DMS114 treated with DMSO at 0.1 percent for 48 hours (cell line): ENCODE data around the gene NRXN2.
"Not testable (repeated sequence)": the region's sequence is repeated elsewhere in the genome, so short reads cannot be mapped to it uniquely, and the experiment has no call there.

Experiments used
- DNase-seq: peaks from one replicate; lab custom pipeline; 2025; ENCODE audit not compliant: unreplicated experiment; lab: John Stamatoyannopoulos, UW

NRXN2 gene

DNA sequence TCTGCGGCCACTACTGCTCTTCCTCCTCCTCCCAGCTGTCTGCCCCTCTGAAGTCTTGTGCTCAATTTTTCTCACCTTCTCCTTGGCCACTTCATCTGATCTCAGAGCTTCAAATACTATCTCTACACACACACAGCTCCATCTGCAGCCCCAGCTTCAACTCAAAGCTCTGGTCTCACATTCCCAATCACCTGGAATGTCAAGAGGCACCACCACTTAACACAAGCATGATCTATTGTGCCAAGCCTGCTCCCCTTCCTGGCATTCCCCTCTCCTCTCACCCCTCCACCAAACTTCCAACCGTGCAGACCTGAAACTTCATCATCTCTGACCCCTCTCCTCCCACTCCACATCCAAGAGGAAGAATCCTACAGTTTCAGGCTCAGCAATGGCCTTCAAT, 17.5 kb downstream of the NRXN2 start:
- no peak for DNase-seq

DNA sequence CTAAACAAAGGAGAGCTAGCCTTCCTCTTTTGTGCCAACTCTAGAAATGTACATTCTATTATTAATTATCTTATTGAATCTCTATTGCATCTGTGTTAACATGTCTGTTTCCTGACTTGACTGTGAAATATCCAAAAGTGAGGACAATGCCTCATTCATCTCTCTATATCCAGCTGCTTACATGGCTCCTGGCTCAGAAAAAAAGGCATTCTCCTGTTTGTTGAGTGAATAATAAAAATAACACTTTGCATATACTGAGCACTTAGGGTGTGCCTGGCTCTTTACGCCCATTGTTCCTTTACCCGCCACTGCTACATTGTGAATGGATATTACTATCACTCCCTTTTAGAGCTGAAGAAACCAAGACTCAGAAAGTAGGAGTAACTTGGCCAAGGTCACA, 19.9 kb downstream of the NRXN2 start:
- no peak for DNase-seq

DNA sequence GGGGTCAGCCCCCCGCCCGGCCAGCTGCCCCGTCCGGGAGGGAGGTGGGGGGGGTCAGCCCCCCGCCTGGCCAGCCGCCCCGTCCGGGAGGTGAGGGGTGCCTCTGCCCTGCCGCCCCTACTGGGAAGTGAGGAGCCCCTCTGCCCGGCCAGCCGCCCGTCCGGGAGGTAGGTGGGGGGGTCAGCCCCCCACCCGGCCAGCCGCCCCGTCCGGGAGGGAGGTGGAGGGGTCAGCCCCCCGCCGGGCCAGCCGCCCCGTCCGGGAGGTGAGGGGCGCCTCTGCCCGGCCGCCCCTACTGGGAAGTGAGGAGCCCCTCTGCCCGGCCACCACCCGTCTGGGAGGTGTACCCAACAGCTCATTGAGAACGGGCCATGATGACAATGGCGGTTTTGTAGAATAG, 21.0 kb downstream of the NRXN2 start:
- not testable (repeated sequence) for DNase-seq

DNA sequence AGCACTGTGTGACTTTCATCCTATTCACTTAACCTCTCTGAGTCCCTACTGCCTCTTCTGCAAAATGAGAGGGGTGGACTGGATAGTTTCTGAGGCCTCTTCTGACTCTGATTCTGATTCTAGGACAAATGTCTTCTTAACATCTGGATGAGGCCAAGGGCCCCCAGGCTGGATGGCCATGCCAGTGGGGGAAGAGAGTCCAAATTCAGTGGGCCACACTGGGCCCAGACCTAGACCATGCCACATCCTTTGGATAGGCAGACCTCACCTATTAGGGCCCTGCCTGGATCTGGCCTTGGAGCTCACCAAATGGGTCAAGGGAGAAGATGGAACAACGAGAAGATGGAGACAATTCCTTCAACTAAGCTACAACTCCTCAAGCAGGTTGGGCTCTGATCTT, 24.6 kb downstream of the NRXN2 start:
- DNase-seq = no peak

GRCh38 chr11:64697663-64698375, 25.2 kb downstream of the NRXN2 start:
- no peak for DNase-seq

DNA sequence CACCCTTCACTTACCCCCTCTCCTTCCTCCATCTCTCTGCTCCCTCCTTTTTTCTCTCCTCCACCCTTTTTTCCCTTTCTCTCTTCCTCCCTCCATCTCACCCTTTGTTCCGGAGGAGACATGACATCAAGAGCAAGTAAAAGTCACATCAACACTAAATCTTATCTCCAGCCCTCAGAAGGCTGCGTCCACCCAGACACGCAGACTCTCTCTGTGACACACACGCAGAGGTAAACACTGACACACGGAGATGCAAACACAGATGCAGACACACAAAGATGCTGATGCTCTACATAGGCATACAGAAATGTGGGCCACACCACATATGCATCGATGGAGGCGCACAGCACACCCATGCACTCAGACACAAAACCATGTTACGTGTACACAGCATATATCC, 27.0 kb downstream of the NRXN2 start:
- DNase-seq = no peak

DNA sequence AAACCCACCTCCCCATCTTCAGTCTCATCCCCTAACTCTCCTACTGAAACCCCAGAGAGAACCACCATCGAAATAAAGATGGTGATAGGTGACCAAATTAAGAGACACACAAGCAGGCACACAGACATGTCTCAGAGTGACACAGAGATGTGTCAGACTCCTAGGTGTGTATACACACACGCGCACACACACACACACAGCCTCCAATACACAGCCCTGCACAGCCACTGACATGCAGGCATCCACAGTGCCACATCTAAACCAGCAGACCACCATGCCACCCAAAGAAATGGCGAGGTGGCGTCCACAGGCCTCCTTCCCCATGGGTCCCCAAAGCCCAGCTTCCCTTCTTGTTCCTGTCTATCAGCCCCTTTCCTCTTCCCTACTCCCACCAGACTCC, 27.4 kb downstream of the NRXN2 start:
- DNase-seq = no peak

DNA sequence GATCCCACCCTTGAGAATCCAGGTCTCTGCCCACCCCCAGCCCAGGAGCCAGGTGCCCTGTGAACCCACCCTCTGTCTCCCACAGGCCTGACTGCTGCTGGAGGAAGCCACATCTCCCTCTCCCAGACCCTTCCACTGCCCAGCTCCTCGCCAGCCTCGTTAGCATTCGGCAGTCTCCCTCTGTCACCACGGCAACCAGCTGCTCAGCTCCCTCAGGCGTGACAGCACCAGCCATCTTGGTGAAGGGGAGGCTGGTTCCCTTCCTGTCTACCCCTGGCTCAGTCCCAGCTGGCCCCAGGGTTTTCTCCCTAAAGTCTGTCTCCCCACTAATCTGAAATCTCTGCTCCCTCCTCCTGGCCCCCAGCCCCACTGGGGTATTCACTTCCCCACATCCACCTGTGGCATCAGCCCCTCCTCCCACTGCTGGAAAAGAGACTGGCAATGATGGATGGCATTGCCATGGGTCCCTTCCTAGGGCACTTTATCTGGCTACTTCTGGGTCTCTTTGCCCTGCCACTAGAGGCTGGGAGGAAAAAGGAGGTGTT, 28.1 kb downstream of the NRXN2 start:
- DNase-seq = no peak

DNA sequence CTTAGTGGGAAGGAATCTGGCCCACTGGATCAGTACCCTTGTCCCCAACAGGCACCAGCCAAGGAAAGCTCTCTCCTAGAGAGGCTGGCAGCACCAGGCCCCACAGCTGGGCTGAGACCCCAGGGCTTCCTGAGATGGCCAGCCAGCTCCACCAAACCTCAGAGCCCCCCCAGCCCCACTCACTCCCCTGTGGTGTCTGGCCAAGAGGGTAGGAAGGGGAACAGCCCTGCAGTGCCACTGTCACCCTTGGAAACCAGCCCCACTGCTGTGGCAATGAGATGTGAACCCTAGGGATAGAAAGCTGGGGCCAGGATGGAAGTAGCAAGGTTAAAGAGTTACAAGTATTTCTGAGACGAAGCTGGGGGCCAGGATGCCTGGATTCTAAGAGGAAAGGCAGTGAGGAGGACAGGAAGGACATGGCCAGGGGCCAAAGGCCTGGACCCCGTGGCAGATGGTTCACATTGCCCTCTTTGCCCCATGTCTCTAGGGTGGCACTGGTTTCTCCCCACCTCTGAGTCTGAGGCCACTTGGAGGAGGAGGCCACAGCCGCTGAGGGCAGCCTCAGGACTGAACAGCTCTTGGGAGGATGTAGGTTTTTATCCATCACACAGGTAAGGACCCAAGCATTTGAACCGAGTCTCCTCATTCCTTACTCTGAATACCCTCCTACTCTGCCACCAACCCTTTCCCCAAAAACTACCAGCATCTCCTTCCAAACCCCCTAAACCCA, 28.8 kb downstream of the NRXN2 start:
- DNase-seq = no peak

- no peak for DNase-seq
Measured at GRCh38 chr11:64692764-64693331, 30.1 kb downstream of the NRXN2 start.

GRCh38 chr11:64691543-64691942, 31.5 kb downstream of the NRXN2 start:
- DNase-seq = no peak

- DNase-seq = no peak
Measured at GRCh38 chr11:64690235-64690634, 32.8 kb downstream of the NRXN2 start.

DNA sequence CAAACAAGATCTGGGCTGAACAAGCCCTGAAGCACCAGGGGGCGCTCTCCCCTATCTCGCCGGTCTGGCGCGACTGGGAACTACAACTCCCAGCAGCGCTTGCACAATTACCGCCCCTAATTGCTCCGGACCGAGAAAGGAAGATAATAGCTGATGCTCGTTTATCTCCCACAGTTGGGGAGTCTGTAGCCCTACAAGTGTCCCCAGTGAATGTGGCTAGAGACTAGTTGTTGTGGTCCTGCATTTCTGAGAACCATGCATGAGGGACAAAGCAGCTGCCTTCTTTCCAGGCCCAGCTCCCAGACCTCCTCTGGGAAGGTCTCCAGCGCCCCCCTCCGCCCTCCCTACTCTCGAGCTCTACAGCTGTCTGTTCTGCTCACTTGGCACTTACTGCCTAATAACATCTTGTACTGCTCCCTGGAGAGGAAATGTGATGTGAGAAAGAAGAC, 34.4 kb downstream of the NRXN2 start:
- peak; percentile 93 for DNase-seq

GRCh38 chr11:64687643-64688533, 35.1 kb downstream of the NRXN2 start:
- no peak for DNase-seq

GRCh38 chr11:64687204-64687603, 35.8 kb downstream of the NRXN2 start:
- no peak for DNase-seq

- DNase-seq = no peak
Measured at GRCh38 chr11:64686466-64687170, 36.4 kb downstream of the NRXN2 start.

GRCh38 chr11:64685536-64685935, 37.5 kb downstream of the NRXN2 start:
- DNase-seq = no peak

DNA sequence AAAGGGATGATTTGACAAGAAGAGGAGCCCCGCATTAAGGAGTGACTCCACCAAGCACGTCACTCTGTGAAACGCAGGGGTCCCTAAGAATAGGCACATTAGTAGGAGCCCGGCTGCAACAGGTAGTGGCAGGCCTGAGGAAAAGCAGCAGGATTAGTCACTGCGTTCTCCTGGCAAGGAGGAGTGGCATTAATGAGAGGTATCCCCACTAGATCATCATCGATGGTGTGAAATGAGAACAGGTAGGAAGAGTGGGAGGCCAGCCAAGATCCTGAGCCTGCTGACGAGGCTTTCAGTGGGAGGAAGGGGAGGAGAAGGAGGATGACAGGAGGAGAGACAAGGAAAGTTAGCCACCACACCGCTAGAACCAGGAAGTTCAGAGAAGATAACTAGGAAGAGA, 38.6 kb downstream of the NRXN2 start:
- DNase-seq = no peak

- no peak for DNase-seq
Measured at GRCh38 chr11:64681171-64681570, 41.8 kb downstream of the NRXN2 start.

- DNase-seq = no peak
Measured at GRCh38 chr11:64679846-64680245, 43.2 kb downstream of the NRXN2 start.
